Activated naive CD8-positive, alpha-beta T cell treated with anti-CD3 and anti-CD28 coated beads, Interleukin-2, amount 10 ng/mL, durations not matched to agents 7 days and 5 days (primary cell): ENCODE results near the gene PC. TPM values are rescaled to one million over a fixed set of nuclear protein-coding genes. Genes with fewer than 3 reads are reported as not detected.
A peak's percentile ranks its signal among the peaks of the same experiment; 100 is the strongest.

ENCODE experiments used
- ATAC-seq: fragments of 150-1000 bp; cut with Tn5 transposase; one replicate; pipeline ENCODE4 v1.10.0; 2021; ENCODE audit warnings: low read depth, moderate library complexity
- POLR2A ChIA-PET: fragments of 350-600 bp; sonication (Branson Sonifier 250); formaldehyde crosslinking; loops from one replicate; lab custom pipeline; 2021; ENCODE audit warnings: antibody characterized with exemption; lab: Charles Lee
- DNase-seq: peaks from one replicate; pipeline ENCODE4 v3.0.0; 2021
- H3K27ac Mint-ChIP-seq: one replicate; pipeline ENCODE4 v1.8.0; 2022; ENCODE audit warnings: mild to moderate bottlenecking, mixed read lengths
- H3K27me3 Mint-ChIP-seq: one replicate; pipeline ENCODE4 v1.8.0; 2022; ENCODE audit warnings: mild to moderate bottlenecking, moderate library complexity, mixed read lengths
- H3K36me3 Mint-ChIP-seq: one replicate; pipeline ENCODE4 v1.8.0; 2021; ENCODE audit warnings: mild to moderate bottlenecking, mixed read lengths
- H3K4me1 Mint-ChIP-seq: one replicate; pipeline ENCODE4 v1.8.0; 2021; ENCODE audit warnings: mixed read lengths
- H3K4me3 Mint-ChIP-seq: one replicate; pipeline ENCODE4 v1.8.0; 2022; ENCODE audit warnings: mild to moderate bottlenecking, moderate library complexity, mixed read lengths
- H3K9me3 Mint-ChIP-seq: one replicate; pipeline ENCODE4 v1.8.0; 2021; ENCODE audit warnings: mixed read lengths
- total RNA-seq, 2 experiments: library from RNA; stranded (reverse); gene quantifications; one replicate each; pipeline ENCODE4 v1.2.3, GENCODE V29; 2021

PC gene
- total RNA-seq, 2 experiments from 2014 or later, result 8.2 to 9.0 TPM

DNA sequence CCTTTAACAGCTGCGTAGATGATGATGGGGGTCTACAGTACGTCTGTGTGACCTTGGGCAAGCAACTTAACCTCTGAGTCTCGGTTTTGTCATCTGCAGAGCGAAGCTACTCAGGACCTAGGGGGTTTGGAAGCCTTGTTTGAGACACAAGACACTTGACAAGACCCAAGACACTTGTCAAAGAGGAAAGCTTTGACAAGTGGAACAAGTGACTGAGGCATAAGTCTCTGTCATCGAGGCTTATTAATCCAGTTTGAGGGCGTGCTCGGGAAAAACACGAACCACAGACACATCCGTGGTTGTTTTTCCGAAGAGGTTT lies 732 bp upstream of the PC start:
- no peaks in the 10 kb centered on the region for H3K9me3 Mint-ChIP-seq
- no peaks in the 10 kb centered on the region for H3K36me3 Mint-ChIP-seq
- peaks cover 12% of the 10 kb centered on the region for H3K27me3 Mint-ChIP-seq
- peak overlapping the region; percentile 90 for H3K4me3 Mint-ChIP-seq
- DNase-seq (no peak), ATAC-seq (no peak)
- H3K27ac Mint-ChIP-seq, result peak overlapping the region; percentile 76
- POLR2A ChIA-PET, result interaction anchor here (1.5 to 2.5 kb wide), 2 partner anchors 116 to 479 kb away, joined by 4 to 11 read pairs; partner anchors contain the start of genes DPP3 and RCE1
- H3K4me1 Mint-ChIP-seq, result peaks cover 16% of the 10 kb centered on the region

DNA sequence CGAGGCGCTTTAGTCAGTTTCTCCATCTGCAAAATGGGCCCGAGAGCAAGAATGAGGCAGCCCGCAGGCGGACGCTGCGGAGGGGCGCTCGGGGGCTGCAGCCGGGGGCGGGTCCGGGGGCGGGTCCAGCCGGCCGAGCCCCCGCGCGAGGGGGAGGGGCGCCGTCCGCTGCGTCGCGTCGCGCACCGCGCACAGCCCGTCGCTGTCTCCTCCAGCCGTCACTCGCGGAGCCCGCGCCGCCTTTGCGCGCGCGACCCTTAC lies 282 bp downstream of the PC start:
- DNase-seq, result no peak
- Mint-ChIP-seq H3K4me3 (peak overlapping the region; percentile 90), H3K27me3 (peaks cover 12% of the 10 kb centered on the region), H3K4me1 (peaks cover 16% of the 10 kb centered on the region), H3K9me3 (no peaks in the 10 kb centered on the region), H3K36me3 (no peaks in the 10 kb centered on the region), H3K27ac (peak overlapping the region; percentile 76)
- ATAC-seq, result peak; percentile 45
- POLR2A ChIA-PET, result interaction anchor here (0.7 to 2.5 kb wide), 4 partner anchors 15 to 478 kb away, joined by 3 to 11 read pairs (median 4); partner anchors contain the start of genes DPP3 and RCE1

DNA sequence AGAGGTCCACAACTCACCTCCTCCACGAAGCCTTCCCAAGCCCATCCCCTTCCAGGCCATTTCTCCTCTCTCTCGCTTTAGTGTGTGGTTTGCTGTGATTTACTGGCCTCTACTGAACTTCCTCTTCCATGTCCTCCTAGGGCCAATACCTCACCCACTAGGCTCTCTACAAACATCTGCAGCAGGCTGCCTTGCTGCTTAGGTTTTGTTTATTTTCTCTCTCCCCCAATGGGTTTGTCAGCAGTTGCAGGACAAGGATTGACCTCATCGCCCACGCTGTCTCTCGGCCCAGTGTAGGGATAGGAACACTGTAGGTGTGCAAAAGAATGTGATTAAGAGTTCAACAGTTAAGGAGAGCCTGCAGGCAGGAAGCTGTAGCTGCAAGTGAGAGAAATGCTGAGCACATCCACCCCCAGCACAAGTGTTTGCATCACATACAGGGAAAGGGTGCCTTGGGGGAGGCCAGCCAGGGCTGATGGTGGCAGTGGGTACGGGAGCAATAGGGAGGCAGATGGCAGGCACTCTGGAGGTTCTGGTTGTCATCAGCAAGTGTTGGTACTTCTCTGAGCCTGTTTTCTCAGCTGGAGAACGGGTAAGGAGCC lies 1.4 kb downstream of the PC start:
- peaks cover 6% of the 10 kb centered on the region for H3K27me3 Mint-ChIP-seq
- no peaks in the 10 kb centered on the region for H3K9me3 Mint-ChIP-seq
- H3K4me1 Mint-ChIP-seq, result peaks cover 16% of the 10 kb centered on the region
- H3K27ac Mint-ChIP-seq, result peak overlapping the region; percentile 56
- H3K36me3 Mint-ChIP-seq, result no peaks in the 10 kb centered on the region
- H3K4me3 Mint-ChIP-seq, result peak overlapping the region; percentile 71
- DNase-seq, result no peak
- POLR2A ChIA-PET, result interaction anchor here (1.0 to 2.5 kb wide), 2 partner anchors 14 to 114 kb away, joined by 3 to 11 read pairs; partner anchors contain the start of gene RCE1
- no peak for ATAC-seq

DNA sequence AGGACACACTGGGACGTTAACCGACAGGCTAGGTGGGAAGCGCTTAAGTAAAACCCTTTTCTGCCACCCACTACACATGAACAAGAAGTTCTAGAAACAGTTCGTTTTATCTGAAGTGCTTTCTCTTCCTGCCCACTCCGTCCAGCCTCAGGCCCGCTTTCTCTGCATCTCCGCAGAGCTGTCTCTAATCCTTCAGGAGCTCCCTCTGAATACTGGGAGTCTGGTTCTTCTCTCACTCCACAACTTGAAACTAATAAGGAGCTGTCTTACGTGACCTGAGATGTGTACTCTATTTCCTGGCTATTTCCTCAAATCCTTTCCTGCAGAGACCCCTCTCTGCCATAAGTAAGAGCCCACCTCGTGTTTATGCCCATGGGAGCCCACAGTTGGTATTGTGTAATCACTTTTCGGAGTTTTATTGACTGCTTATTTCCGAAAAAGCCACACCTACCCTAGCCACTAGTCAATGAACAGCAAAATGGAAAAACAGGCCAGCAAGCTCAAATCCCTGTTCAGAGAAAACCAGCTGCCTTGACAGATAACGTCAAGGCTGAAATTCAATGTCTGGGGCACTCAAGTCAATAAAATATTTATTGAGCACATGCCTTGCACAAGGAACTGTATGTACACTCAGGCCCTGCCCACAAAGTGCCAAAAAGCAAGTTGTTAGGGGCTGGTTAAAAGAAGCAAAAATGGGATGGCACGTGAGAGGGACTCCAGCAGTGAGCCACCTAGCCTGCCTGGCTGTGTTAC lies 4.9 kb downstream of the PC start:
- ATAC-seq (no peak), DNase-seq (no peak)
- Mint-ChIP-seq H3K27me3 (no peaks in the 10 kb centered on the region), H3K36me3 (no peaks in the 10 kb centered on the region), H3K4me3 (no peak overlapping the region), H3K27ac (no peak overlapping the region), H3K4me1 (peaks cover 9% of the 10 kb centered on the region), H3K9me3 (no peaks in the 10 kb centered on the region)
- POLR2A ChIA-PET, result no interaction called here

DNA sequence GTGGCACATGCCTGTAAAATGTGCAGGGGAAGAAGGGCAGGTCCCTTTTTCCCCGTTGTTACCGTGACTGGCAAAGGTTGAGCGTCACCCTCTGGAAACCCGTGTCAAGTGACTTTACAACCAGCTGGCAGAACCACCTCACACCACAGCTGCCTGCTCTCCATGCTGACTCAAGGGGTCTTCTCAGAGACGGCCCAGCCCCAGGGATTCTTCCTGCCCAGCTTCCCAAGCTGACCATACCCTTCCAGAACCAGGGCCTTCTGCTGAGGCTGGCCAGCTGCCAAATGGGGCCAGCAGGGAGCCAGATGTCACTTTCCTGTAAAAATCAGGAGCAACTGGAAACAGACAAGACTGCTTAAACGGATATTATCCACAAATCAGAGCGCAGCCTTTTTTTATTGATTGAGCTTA lies 6.3 kb downstream of the PC start:
- no peak for ATAC-seq
- H3K36me3 Mint-ChIP-seq, result no peaks in the 10 kb centered on the region
- no peak for DNase-seq
- H3K4me1 Mint-ChIP-seq, result peaks cover 4% of the 10 kb centered on the region
- no peaks in the 10 kb centered on the region for H3K9me3 Mint-ChIP-seq
- H3K27ac Mint-ChIP-seq, result no peak overlapping the region
- no peaks in the 10 kb centered on the region for H3K27me3 Mint-ChIP-seq
- no peak overlapping the region for H3K4me3 Mint-ChIP-seq
- POLR2A ChIA-PET, result no interaction called here

DNA sequence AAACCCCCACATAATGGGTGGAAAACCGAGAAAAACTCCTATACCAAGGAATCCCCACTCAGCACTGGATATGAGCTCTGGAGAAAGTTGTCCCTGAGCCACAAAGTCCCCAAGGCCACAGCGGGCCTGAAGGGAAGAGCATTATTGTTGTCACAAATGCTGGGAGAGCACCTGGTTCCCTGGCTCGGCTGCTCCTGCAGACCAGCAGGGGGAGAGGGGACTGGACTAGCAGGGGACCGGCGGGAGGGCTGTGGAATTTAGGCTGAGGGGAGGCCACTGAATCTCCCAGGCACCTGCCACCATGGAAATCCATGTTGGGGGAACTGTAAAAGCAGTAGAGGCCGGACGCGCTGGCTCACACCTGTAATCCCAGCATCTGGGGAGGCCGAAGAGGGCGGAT lies 7.0 kb downstream of the PC start:
- no peaks in the 10 kb centered on the region for H3K4me1 Mint-ChIP-seq
- no peaks in the 10 kb centered on the region for H3K9me3 Mint-ChIP-seq
- no peak overlapping the region for H3K27ac Mint-ChIP-seq
- no peaks in the 10 kb centered on the region for H3K36me3 Mint-ChIP-seq
- H3K4me3 Mint-ChIP-seq, result no peak overlapping the region
- ATAC-seq (no peak), DNase-seq (no peak)
- no peaks in the 10 kb centered on the region for H3K27me3 Mint-ChIP-seq
- POLR2A ChIA-PET, result no interaction called here

DNA sequence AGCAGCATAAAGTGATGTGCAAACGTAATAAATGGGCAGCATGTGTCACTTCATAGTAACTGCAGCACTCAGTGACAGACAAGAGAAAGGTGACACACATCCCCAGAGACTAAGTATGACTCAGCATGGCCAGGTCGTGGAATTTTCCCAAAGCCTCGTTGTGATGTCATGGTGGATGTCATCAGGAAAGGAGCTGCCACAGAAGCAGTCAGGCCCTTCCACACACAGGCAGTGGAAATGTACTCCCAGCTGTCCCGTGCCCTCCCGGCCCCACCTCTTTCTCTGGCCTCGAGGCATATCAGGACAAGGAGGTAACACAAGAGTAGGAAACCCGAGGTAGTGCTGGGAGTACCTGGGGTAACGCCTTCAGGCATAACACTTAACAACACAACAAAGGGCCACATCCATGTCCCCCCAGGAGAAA lies 8.1 kb downstream of the PC start:
- Mint-ChIP-seq H3K27me3 (no peaks in the 10 kb centered on the region), H3K36me3 (no peaks in the 10 kb centered on the region)

DNA sequence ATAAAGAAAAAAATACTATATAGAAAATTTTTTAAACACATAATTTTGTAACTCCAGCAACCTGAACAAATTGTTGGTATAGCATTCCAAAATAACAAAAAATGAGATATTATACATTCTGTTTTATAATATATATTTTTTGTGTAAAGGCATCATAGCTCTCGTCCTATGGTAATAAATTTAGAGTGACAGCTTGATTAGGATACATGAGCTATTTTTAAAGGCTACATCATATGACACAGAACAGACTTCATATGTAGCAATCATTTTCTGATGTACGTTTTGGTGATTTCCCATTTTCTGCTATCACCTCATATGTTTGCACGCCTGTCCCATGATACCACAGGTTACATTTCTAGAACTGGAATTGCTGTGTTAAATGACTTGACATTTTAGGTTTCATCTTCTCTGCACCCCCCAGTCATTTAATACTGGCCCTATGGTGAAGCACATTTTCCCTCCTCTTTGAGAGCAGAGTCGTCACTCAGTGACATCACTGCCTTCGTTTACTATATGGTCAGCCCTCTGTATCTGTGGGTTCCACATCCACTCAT lies 19.5 kb downstream of the PC start:
- no peaks in the 10 kb centered on the region for H3K9me3 Mint-ChIP-seq
- DNase-seq (no peak), ATAC-seq (no peak)
- POLR2A ChIA-PET, result no interaction called here
- H3K4me3 Mint-ChIP-seq, result no peak overlapping the region
- H3K4me1 Mint-ChIP-seq, result peaks cover 1% of the 10 kb centered on the region
- H3K27me3 Mint-ChIP-seq, result peaks cover 2% of the 10 kb centered on the region
- H3K27ac Mint-ChIP-seq, result no peak overlapping the region
- no peaks in the 10 kb centered on the region for H3K36me3 Mint-ChIP-seq

More for the DNA sequence above, 8.1 kb downstream of the PC start:
- POLR2A ChIA-PET, result no interaction called here
- H3K9me3 Mint-ChIP-seq, result no peaks in the 10 kb centered on the region
- H3K4me3 Mint-ChIP-seq, result no peak overlapping the region
- no peak overlapping the region for H3K27ac Mint-ChIP-seq
- no peak for ATAC-seq
- no peak for DNase-seq
- no peaks in the 10 kb centered on the region for H3K4me1 Mint-ChIP-seq

DNA sequence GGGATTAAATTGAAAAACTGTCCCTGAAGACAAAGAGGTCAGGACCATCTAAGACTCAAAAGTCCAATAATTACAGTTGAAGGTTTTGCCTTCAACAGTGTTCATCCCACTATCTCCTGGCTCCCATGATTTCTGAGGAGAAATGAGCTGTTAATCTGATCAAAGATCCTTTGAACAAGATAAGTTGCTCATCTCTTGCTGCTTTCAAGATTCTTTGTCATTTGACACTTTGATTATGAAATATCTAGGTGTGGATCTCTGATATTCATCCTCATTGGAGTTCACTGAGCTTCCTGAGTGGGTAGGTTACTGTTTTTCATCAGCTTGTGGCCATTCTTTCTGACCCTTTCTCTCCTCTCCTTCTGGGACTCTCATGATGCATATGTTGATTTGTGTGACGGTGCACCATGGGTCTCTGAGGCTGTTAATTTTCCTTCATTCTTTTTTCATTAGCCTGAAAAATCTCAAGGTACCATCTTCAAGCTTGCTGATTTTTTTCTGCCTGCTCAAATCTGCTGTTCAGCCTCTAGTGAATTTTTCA lies 20.9 kb downstream of the PC start:
- no peak overlapping the region for H3K4me3 Mint-ChIP-seq
- no peaks in the 10 kb centered on the region for H3K36me3 Mint-ChIP-seq
- no peak for ATAC-seq
- no peaks in the 10 kb centered on the region for H3K9me3 Mint-ChIP-seq
- POLR2A ChIA-PET, result interaction anchor here (0.6 kb wide), 1 partner anchor 220 kb away, joined by 3 read pairs; no protein-coding TSS in a partner anchor
- H3K27me3 Mint-ChIP-seq, result peaks cover 4% of the 10 kb centered on the region
- no peak for DNase-seq
- H3K4me1 Mint-ChIP-seq, result peaks cover 1% of the 10 kb centered on the region
- no peak overlapping the region for H3K27ac Mint-ChIP-seq

DNA sequence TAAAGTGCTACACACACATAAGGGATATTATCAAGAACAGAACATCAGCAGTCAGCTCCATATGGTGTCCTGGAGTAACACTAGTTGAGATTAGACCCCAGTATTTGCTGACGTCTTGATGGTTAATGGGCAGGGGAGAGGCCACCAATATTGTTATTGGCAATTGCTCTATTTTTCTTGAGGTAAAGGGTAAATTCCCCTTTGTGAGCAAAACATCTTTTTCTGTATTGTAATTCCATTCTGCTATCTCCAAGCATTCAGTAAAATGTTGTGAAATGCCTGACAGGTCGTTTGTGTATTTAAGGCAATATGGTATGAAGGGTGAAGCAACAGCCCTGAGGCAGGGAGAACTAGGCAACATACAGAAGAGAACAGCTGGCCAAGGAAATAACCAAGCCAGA lies 21.9 kb downstream of the PC start:
- DNase-seq, result no peak
- Mint-ChIP-seq H3K9me3 (no peaks in the 10 kb centered on the region), H3K4me1 (peaks cover 1% of the 10 kb centered on the region), H3K27ac (no peak overlapping the region), H3K27me3 (peaks cover 4% of the 10 kb centered on the region), H3K4me3 (no peak overlapping the region), H3K36me3 (no peaks in the 10 kb centered on the region)
- POLR2A ChIA-PET, result no interaction called here
- no peak for ATAC-seq

DNA sequence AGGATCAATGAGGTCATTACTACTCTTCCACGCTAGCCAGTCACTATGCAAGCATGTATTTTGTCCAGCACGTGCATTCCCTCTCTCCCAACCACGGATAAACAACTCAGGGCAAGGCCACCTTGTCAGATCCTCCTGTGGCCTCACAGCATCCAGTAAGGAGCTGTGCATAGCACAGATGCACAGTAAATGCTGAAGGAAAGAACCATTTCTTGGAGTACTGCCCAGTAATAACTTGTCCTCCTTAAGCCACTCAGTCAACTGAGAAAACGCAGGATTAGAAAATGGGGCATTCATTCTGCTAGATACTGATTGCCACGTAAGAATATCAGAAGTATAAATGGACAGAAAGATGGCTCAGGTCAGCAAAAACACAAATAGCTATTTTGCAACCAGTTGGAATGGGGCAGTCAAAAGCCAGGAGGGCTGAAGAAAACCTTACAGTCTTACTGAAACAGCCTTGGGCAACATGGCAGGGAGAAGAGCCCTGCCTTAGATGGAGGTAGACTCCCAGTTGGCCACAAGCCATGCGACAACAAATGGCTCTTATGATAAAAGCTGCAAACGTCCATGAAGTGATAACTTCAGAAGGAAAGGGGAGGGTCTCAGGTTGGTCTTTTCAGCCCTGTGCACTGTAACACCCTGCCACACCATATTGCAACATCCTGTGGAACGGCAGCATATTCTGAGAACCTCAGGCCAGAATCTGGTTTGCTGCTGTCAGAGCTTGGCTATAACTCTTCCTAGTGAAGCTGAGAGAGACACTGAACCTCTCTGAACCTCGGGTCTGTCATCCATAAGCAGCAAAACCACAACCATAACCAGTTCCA lies 23.0 kb downstream of the PC start:
- H3K27ac Mint-ChIP-seq, result no peak overlapping the region
- peaks cover 10% of the 10 kb centered on the region for H3K27me3 Mint-ChIP-seq
- H3K9me3 Mint-ChIP-seq, result no peaks in the 10 kb centered on the region
- POLR2A ChIA-PET, result no interaction called here
- H3K4me3 Mint-ChIP-seq, result no peak overlapping the region
- H3K36me3 Mint-ChIP-seq, result no peaks in the 10 kb centered on the region
- peaks cover 1% of the 10 kb centered on the region for H3K4me1 Mint-ChIP-seq
- no peak for DNase-seq
- ATAC-seq, result no peak

DNA sequence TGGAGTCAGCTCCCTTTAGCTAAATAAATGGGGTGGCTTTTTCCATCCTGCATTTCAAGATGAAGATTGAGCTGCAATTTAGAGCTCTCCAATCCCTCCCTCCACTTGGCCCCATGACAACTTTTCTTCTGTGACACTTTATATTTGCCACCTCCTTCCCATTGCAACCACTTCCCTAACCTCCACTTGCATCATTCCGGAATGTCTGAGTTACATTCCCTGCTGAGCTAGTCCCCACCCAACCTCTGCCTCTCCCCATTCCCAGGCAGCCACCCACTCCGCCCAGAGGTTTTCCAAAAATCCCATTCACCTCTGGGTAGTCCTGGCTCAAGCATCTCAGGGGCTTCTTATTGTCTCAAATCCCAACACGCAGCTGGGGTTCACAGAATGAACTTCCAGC lies 24.7 kb downstream of the PC start:
- H3K27me3 Mint-ChIP-seq, result peaks cover 10% of the 10 kb centered on the region

DNA sequence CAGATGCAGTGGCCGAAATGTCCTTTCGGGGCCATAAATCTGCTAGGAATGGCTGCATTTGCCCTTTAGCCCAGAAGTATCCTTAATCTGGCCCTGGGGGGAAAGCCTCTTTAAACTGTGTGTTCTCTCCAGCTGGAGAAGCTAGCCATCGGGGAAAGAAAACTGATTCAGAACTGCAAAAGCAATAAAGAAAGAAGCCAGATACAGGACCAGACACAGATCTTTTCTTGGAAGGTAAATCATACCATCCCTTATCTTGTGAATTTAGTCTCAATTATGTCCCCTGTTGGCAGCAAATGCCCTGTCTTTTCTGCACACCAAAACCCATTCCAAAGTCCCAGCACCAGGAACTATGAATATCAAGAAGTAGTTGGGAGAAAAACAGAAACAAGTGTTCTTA lies 25.6 kb downstream of the PC start:
- no peak overlapping the region for H3K27ac Mint-ChIP-seq
- no peak for DNase-seq
- peaks cover 10% of the 10 kb centered on the region for H3K27me3 Mint-ChIP-seq
- POLR2A ChIA-PET, result interaction anchor here (0.5 kb wide), 1 partner anchor 237 kb away, joined by 3 read pairs; no protein-coding TSS in a partner anchor
- H3K9me3 Mint-ChIP-seq, result no peaks in the 10 kb centered on the region
- peaks cover 1% of the 10 kb centered on the region for H3K4me1 Mint-ChIP-seq
- ATAC-seq, result no peak
- no peaks in the 10 kb centered on the region for H3K36me3 Mint-ChIP-seq
- no peak overlapping the region for H3K4me3 Mint-ChIP-seq

More for the DNA sequence above, 24.7 kb downstream of the PC start:
- peaks cover 1% of the 10 kb centered on the region for H3K4me1 Mint-ChIP-seq
- H3K36me3 Mint-ChIP-seq, result no peaks in the 10 kb centered on the region
- no peak overlapping the region for H3K4me3 Mint-ChIP-seq
- DNase-seq, result no peak
- no peak for ATAC-seq
- H3K27ac Mint-ChIP-seq, result no peak overlapping the region
- POLR2A ChIA-PET, result no interaction called here
- no peaks in the 10 kb centered on the region for H3K9me3 Mint-ChIP-seq
